Stomach (tissue), 4 donors: ENCODE measurements around the gene DIPK1B.

Source experiments
- EP300 ChIP-seq: sonication (generic); formaldehyde crosslinking; IDR thresholded peaks from one replicate; pipeline ENCODE4 v1.6.1; 2017; ENCODE audit warnings: antibody characterized with exemption
- POLR2A ChIP-seq, 4 donors: fragments of 450-650 bp; IDR thresholded peaks; one replicate each; pipeline ENCODE4 v1.6.1; 2016; ENCODE audit warnings: antibody characterized with exemption in 4 of 4, control low read depth in 2 of 4, mild to moderate bottlenecking in 1 of 4, moderate library complexity in 1 of 4
- TF ChIP-seq, protein P1 (sequence below), 7 experiments: fragments of 450-650 bp in 4 of 7; fragments of 200-600 bp in 3 of 7; sonication (generic) in 3 of 7; IDR thresholded peaks; one replicate each; pipeline ENCODE4 v1.5.1; 2016 to 2019; ENCODE audit warnings: antibody characterized with exemption in 7 of 7, control low read depth in 2 of 7, mild to moderate bottlenecking in 1 of 7

GRCh38 chr9:136701668-136702053 lies 10.7 kb upstream of the DIPK1B start:
- TF ChIP-seq, protein P1, sequence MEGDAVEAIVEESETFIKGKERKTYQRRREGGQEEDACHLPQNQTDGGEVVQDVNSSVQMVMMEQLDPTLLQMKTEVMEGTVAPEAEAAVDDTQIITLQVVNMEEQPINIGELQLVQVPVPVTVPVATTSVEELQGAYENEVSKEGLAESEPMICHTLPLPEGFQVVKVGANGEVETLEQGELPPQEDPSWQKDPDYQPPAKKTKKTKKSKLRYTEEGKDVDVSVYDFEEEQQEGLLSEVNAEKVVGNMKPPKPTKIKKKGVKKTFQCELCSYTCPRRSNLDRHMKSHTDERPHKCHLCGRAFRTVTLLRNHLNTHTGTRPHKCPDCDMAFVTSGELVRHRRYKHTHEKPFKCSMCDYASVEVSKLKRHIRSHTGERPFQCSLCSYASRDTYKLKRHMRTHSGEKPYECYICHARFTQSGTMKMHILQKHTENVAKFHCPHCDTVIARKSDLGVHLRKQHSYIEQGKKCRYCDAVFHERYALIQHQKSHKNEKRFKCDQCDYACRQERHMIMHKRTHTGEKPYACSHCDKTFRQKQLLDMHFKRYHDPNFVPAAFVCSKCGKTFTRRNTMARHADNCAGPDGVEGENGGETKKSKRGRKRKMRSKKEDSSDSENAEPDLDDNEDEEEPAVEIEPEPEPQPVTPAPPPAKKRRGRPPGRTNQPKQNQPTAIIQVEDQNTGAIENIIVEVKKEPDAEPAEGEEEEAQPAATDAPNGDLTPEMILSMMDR (IDR thresholded peaks at IDR 0.05): no peak
- no peak for TF ChIP-seq POLR2A (IDR thresholded peaks at IDR 0.05)
- TF ChIP-seq EP300: no peak
